T-helper 2 cell treated with Interferon-gamma antibody and Interleukin-4, amounts not matched to agents 100 ng/mL and 5 ng/mL, for 36 hours (primary cell): ENCODE measurements around the gene ATP11A. TPM values are rescaled to one million over a fixed set of nuclear protein-coding genes. Genes with fewer than 3 reads are reported as not detected.

Experiments used
- intact Hi-C: fragments of 100-400 bp; cut with micrococcal nuclease; formaldehyde crosslinking; loops from one replicate; pipeline ENCODE4 v1.15.1; 2023
- total RNA-seq: library from RNA; stranded (reverse); gene quantifications from 2 replicates; pipeline ENCODE4 v1.2.3, GENCODE V29; 2022

ATP11A gene
- total RNA-seq, 1 donor from 2014 or later: 64.2 TPM

- intact Hi-C loops: no loop called here
Measured at GRCh38 chr13:112918746-112919145, 228.9 kb downstream of the ATP11A start.

GRCh38 chr13:112923962-112924361 is 234.1 kb downstream of the ATP11A start:
- intact Hi-C loops: no loop called here

- intact Hi-C loops: no loop called here
Measured at GRCh38 chr13:112924365-112924764, 234.5 kb downstream of the ATP11A start.

- intact Hi-C loops: no loop called here
Measured at GRCh38 chr13:112926003-112926402, 236.2 kb downstream of the ATP11A start.

- intact Hi-C loops: no loop called here
Measured at GRCh38 chr13:112926993-112927392, 237.2 kb downstream of the ATP11A start.

GRCh38 chr13:112928020-112928971 is 238.5 kb downstream of the ATP11A start:
- intact Hi-C loops: no loop called here

- intact Hi-C loops: no loop called here
Measured at GRCh38 chr13:112928972-112929782, 239.3 kb downstream of the ATP11A start.

GRCh38 chr13:112929783-112930055 is 239.9 kb downstream of the ATP11A start:
- intact Hi-C loops: no loop called here

GRCh38 chr13:112930192-112930591 is 240.4 kb downstream of the ATP11A start:
- intact Hi-C loops: no loop called here

GRCh38 chr13:112931028-112931934 is 241.4 kb downstream of the ATP11A start:
- intact Hi-C loops: no loop called here

- intact Hi-C loops: no loop called here
Measured at GRCh38 chr13:112932971-112933370, 243.1 kb downstream of the ATP11A start.

- intact Hi-C loops: no loop called here
Measured at GRCh38 chr13:112933649-112934048, 243.8 kb downstream of the ATP11A start.

GRCh38 chr13:112934078-112934477 is 244.2 kb downstream of the ATP11A start:
- intact Hi-C loops: no loop called here

Other genes starting within 250 kb of the ATP11A start
- 68.2 and 68.4 TPM in 2 replicates for gene TUBGCP3, start 101.9 kb upstream of the ATP11A start, total RNA-seq